NCI-H2227 (cell line): ENCODE results near the gene ZCCHC14.
"Not testable (repeated sequence)": the region's sequence is repeated elsewhere in the genome, so short reads cannot be mapped to it uniquely, and the experiment has no call there.

Experiments
- DNase-seq: peaks from one replicate; lab custom pipeline; 2025; ENCODE audit not compliant: unreplicated experiment; lab: John Stamatoyannopoulos, UW

The ZCCHC14 gene

GRCh38 chr16:87388818-87389134 is 104.0 kb downstream of the ZCCHC14 start:
- DNase-seq = no peak

- peak; percentile 95 for DNase-seq
Measured at GRCh38 chr16:87387942-87388817, 104.6 kb downstream of the ZCCHC14 start.

DNA sequence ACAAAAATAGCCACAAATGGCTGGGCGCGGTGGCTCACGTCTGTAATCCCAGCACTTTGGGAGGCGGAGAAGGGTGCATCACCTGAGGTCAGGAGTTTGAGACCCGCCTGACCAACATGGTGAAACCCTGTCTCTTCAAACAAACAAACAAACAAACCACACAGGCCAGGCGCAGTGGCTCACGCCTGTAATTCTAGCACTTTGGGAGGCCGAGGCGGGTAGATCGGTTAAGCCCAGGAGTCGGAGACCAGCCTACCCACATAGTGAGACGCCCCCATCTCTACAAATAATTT is 108.0 kb downstream of the ZCCHC14 start:
- DNase-seq = not testable (repeated sequence)

- no peak for DNase-seq
Measured at GRCh38 chr16:87384162-87384874, 108.5 kb downstream of the ZCCHC14 start.

GRCh38 chr16:87383505-87384161 is 109.2 kb downstream of the ZCCHC14 start, which contains the start of gene FBXO31:
Gene FBXO31 (minus strand): TSS chr16:87383776. CDS start chr16:87383744, 32 bp downstream.
- peak; percentile 89 for DNase-seq

GRCh38 chr16:87382023-87382785 is 110.6 kb downstream of the ZCCHC14 start:
- no peak for DNase-seq

DNA sequence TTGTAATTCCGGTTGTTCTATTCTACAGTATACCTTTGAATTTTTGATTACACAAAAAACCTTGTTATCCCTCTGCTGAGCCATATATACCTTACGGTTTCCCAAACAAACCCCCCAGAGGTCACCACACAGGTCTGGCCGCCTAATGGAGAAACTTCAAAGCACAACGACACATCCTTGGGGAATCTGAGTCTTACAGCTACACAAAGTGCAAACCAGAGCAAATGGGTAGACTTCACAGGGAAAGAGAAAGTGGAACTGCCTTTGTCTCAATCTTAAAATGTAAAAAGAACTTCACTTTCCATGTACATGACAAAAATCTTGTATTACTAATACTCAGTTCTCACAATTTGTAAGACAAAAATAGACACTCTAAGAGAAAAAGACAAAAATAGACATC is 111.9 kb downstream of the ZCCHC14 start:
- no peak for DNase-seq

DNA sequence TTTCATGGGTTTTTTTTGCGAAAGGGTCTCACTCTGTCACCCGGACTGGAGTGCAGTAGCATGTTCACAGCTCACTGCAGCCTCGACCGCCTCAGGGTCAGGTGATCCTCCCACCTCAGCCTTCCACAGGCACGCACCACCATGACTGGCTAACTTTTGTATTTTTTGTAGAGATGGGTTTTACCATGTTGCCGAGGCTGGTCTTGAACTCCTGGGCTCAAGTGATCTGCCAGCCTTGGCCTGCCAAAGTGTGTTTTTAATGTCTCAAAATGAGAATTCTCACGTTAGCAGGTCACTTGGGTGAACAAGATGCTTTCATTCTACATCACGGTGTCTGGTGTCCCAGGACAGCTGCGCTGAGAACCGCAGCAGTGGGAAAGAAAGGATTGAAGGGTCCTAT is 112.4 kb downstream of the ZCCHC14 start:
- DNase-seq = no peak

GRCh38 chr16:87379312-87379752 is 113.5 kb downstream of the ZCCHC14 start:
- DNase-seq = not testable (repeated sequence)

DNA sequence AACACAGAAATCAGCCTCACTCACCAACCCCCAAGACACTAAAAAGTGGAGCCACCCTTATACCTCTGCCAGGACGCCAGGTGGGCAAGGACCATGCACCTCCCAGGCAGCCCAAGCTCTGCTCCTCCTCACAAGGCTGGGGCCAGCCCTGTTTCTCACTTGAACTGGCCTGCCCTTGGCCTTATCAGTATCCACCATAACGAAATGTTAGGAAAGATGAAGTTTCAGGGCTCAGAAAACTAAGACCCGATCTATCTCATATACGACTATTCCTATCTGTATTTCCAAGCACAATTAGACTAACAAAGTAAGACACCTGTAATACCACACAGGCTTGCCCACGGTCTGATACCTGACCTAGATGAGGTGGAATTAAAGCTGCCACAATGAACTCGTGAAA is 116.2 kb downstream of the ZCCHC14 start:
- no peak for DNase-seq

DNA sequence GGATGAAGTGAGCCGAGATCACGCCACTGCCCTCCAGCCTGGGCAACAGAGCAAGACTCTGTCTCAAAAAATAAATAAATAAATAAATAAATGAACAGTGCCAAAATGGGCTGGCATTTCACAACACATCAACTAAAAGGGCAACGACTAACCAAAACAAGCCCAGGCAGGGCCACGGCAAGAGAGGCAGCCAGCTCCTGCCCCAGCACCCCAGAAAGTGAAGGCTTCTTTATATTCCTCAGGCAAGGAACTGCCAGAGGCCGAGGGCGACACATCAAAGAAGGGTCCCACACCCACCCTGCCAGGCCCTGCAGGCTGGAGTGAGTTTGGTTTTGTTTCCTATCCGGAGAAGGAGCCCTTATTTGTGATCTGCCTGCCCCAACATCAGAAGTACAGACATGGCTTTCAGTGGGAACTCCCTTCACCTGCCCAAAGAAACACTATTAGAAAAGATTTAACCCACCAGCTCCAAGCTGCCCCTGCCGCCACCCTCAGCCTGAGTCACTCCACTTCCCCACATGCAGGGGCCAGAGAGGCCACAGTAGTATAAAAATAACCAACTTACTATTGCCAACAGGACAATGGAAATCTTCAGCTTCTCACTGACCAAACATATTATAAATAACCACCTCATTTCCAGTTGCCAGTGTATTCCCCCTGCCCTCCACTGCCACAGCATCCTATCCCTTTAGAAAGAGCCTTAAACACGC is 117.2 kb downstream of the ZCCHC14 start:
- DNase-seq = no peak

GRCh38 chr16:87374313-87374712 is 118.5 kb downstream of the ZCCHC14 start:
- no peak for DNase-seq

GRCh38 chr16:87372305-87372704 is 120.5 kb downstream of the ZCCHC14 start:
- no peak for DNase-seq

GRCh38 chr16:87371261-87371866 is 121.5 kb downstream of the ZCCHC14 start:
- DNase-seq = no peak

- DNase-seq = no peak
Measured at GRCh38 chr16:87369796-87370719, 122.8 kb downstream of the ZCCHC14 start.

- DNase-seq = no peak
Measured at GRCh38 chr16:87369117-87369765, 123.6 kb downstream of the ZCCHC14 start.

DNA sequence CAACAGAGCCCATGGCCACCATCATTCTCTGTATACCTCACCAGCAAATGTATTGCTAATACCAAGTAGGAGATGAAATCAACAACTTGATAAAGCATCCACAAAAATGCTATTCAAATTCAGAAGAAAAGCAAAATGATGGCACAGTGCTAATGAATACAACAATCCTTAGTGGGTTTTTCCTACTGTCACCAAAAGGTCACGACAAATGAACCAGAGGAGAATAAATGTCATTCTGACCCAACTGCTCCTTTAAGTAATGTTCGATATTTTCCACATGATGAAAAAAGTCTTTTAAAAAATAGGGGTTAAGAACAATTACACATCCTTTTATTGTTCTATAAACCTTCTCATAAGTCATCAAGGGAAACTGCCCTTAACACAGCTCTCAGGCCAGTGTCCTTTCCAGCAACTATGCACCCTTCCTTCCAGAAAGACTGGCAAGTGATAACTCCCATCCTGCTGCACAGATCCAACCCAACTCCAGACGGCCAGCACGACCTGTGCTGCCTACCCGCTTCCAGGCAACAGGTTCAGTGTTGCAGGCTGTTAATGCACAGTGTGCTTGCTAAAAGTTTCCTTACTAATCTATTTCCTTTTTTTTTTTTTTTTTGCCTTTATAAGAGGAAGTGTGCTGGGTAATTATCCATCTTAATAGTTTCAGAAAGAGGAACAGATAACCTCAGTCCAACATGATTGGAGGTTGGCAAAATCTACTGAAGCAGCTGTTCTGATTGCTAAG is 124.6 kb downstream of the ZCCHC14 start:
- no peak for DNase-seq

- no peak for DNase-seq
Measured at GRCh38 chr16:87367529-87367928, 125.3 kb downstream of the ZCCHC14 start.
